ENCODE data around the gene MACO1. TPM values are rescaled to one million over a fixed set of nuclear protein-coding genes. Genes with fewer than 3 reads are reported as not detected.
"Not testable (repeated sequence)": the region's sequence is repeated elsewhere in the genome, so short reads cannot be mapped to it uniquely, and the experiment has no call there.

MACO1 gene, protein sequence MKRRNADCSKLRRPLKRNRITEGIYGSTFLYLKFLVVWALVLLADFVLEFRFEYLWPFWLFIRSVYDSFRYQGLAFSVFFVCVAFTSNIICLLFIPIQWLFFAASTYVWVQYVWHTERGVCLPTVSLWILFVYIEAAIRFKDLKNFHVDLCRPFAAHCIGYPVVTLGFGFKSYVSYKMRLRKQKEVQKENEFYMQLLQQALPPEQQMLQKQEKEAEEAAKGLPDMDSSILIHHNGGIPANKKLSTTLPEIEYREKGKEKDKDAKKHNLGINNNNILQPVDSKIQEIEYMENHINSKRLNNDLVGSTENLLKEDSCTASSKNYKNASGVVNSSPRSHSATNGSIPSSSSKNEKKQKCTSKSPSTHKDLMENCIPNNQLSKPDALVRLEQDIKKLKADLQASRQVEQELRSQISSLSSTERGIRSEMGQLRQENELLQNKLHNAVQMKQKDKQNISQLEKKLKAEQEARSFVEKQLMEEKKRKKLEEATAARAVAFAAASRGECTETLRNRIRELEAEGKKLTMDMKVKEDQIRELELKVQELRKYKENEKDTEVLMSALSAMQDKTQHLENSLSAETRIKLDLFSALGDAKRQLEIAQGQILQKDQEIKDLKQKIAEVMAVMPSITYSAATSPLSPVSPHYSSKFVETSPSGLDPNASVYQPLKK
- 12.2 and 17.9 TPM in 2 replicates for total RNA-seq (2012; rRNA removed)

DNA sequence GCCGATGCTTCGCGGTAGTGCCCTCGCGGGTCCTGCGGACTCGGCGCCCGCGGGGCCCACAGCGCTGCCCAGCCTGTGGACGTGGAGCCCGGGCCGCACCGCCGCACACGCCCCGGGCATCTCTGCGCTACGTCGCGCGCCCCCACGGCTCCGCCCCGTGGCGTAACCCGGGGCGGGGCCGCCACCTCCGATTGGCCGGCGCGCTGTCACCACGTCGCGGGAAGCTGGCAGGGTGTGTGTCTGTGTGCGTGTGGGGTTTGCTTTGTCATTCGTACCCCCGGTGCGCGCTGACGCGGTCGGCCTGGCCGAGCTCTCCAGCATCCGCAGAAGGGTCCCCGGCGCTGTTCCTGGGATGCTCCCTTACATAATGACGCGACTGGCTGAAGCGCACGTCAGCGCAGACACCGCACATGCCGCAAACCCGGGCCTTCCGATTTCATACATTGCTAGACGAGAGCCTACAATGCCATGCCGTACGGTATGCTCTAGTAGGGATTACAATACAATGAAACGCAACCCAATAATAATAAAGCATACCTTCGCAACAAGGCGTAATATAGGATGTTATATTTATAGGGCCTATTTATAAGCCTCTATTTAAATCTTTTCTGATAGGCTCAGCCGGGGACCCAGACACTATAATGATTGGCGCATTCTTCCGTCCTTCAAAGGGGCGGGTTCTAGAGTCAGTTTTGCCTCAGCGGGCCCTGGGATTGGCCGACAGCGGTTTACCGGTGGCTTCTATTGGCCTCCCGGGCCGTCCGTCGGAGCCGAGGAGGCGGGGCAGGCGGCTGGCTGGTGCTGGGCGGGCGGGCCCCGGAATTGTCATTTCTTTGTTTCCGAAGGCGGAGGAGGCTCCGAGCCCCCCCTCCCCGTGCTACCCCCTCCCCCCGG is at the start of gene MACO1:
TSS of gene MACO1 (plus strand) at position 825 of the 894 bp plus-strand sequence. CDS start 202 bp downstream, outside the sequence.
- Histone ChIP-seq H3K4me1 (ENCODE audit: control insufficient read depth, insufficient read depth, low read length) (peaks cover 32% of the 10 kb centered on the region), H3K4me3 (ENCODE audit: low read length) (peak within 1 kb of the TSS; percentile 91)

DNA sequence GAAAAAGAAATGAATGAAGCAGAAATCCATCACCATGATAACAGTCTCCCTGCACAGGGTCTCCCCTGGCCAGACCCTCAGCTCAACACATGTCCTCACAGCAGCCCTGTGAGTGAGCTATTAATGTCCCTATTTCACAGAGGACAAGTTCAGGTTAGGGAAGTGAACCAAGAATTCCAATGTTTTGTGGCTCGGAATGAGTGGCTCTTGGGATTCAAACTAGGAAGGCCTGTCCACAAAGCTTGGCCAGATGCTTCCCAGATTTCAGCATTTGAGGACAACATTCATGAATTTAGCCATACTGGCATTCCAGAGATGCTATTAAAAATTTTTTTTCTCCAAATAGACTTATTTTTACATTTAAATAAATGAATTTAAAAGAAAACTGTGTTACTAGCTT is 48.2 kb upstream of the MACO1 start:
- not testable (repeated sequence) for H3K9me3 ChIP-seq (replicated peaks; ENCODE audit: low read length); H3K4me2 ChIP-seq (ENCODE audit: low read length); H3K36me3 ChIP-seq (ENCODE audit: insufficient read depth, low read length); H3K27me3 ChIP-seq (ENCODE audit: control insufficient read depth, insufficient read depth, low read length); H3K4me3 ChIP-seq (ENCODE audit: low read length); H3K4me1 ChIP-seq (ENCODE audit: control insufficient read depth, insufficient read depth, low read length)
- peak overlapping the region; percentile 16 for H3K9ac ChIP-seq (ENCODE audit: low read depth, low read length)

More for the DNA sequence above, at the start of gene MACO1:
- H3K9me3 ChIP-seq (replicated peaks; ENCODE audit: low read length): no peaks in the 10 kb centered on the region
- H3K9ac ChIP-seq (ENCODE audit: low read depth, low read length): peak within 1 kb of the TSS; percentile 93
- no peaks in the 10 kb centered on the region for H3K36me3 ChIP-seq (ENCODE audit: insufficient read depth, low read length)
- H3K27me3 ChIP-seq (ENCODE audit: control insufficient read depth, insufficient read depth, low read length): no peaks in the 10 kb centered on the region
- H3K4me2 ChIP-seq (ENCODE audit: low read length): peak within 1 kb of the TSS; percentile 89

DNA sequence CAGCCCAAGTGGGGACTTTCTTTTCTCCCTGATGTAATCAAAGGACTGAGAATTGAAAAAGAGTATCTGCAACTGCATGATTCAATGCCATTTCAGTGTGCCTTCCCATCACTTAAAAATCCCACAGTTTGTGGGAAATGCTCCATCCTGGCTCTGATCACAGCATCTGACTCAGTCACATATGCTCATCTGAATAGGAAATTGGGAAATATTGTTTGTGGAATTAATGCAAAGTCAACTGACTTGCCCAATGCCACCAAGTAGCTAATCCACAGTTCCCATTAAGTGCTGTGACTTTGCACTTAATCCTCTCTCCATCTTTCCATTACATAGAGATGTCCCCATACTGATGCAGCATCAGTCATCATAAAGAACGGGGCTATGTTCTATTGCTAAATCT is 47.6 kb upstream of the MACO1 start:
- not testable (repeated sequence) for H3K4me3 ChIP-seq (ENCODE audit: low read length); H3K4me1 ChIP-seq (ENCODE audit: control insufficient read depth, insufficient read depth, low read length); H3K36me3 ChIP-seq (ENCODE audit: insufficient read depth, low read length); H3K9me3 ChIP-seq (replicated peaks; ENCODE audit: low read length); H3K27me3 ChIP-seq (ENCODE audit: control insufficient read depth, insufficient read depth, low read length); H3K4me2 ChIP-seq (ENCODE audit: low read length)
- H3K9ac ChIP-seq (ENCODE audit: low read depth, low read length): peak overlapping the region; percentile 16

DNA sequence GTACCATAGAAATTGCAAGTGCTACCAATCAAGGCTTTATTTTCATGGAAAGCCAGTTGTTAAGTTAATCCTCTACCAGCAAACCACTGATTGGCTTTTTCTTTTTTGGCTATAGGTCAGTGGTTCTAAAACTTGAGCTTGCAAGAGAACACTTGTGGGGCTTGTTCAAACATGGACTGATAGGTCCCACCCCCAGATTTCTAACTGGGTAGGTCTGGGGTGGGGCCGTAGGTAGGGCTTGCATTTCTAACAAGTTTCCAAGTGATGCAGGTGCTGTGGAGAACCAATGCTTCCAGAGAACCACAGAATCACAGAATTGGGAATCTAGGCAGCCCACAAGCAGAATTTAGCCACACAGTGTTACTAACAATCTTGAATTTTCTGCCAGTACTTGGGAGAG is 46.8 kb upstream of the MACO1 start:
- H3K4me2 ChIP-seq (ENCODE audit: low read length); H3K36me3 ChIP-seq (ENCODE audit: insufficient read depth, low read length); H3K4me3 ChIP-seq (ENCODE audit: low read length); H3K27me3 ChIP-seq (ENCODE audit: control insufficient read depth, insufficient read depth, low read length); H3K9me3 ChIP-seq (replicated peaks; ENCODE audit: low read length); H3K4me1 ChIP-seq (ENCODE audit: control insufficient read depth, insufficient read depth, low read length); H3K9ac ChIP-seq (ENCODE audit: low read depth, low read length): not testable (repeated sequence)

DNA sequence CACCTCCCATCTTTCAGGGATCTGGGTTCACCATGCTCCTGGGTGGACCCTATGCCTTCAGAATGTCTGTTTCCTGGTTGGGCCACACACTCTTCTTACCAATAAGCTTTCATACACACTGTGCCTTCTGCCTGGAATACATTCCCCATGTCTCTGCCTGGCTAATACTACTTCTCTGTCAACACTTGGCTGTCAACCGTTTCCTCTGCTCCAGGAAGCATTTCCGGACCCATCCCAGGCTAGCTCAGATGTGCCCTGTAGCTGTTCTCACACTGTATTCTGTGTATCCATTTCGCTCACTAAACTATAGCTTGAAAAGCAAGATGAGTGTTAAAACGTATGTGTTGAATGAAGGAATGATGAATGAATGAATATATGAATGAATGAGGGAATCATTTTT is 43.6 kb upstream of the MACO1 start:
- not testable (repeated sequence) for H3K27me3 ChIP-seq (ENCODE audit: control insufficient read depth, insufficient read depth, low read length); H3K9ac ChIP-seq (ENCODE audit: low read depth, low read length); H3K36me3 ChIP-seq (ENCODE audit: insufficient read depth, low read length); H3K4me2 ChIP-seq (ENCODE audit: low read length); H3K9me3 ChIP-seq (replicated peaks; ENCODE audit: low read length); H3K4me1 ChIP-seq (ENCODE audit: control insufficient read depth, insufficient read depth, low read length); H3K4me3 ChIP-seq (ENCODE audit: low read length)

DNA sequence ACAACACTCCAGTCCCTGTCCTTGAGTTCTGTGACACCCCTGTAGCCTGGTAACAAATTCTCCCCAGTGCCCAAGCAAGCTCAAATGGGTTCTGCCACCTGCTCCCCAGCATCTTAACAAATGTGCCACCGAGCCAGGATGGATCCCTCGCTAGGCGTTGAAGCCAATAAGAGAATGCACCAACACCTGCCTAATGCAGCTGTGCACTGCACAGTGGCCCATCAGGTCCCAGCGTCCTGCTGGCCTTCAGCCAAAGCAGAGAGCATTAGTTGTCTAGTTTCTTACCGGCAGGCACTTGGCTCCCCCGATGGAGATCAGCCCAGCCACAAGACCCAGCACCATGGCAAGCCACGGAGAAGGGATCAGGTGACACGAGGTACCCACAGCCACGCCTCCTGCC is 42.0 kb upstream of the MACO1 start:
- H3K4me2 ChIP-seq (ENCODE audit: low read length); H3K27me3 ChIP-seq (ENCODE audit: control insufficient read depth, insufficient read depth, low read length); H3K4me3 ChIP-seq (ENCODE audit: low read length); H3K9ac ChIP-seq (ENCODE audit: low read depth, low read length); H3K36me3 ChIP-seq (ENCODE audit: insufficient read depth, low read length); H3K9me3 ChIP-seq (replicated peaks; ENCODE audit: low read length); H3K4me1 ChIP-seq (ENCODE audit: control insufficient read depth, insufficient read depth, low read length): not testable (repeated sequence)

DNA sequence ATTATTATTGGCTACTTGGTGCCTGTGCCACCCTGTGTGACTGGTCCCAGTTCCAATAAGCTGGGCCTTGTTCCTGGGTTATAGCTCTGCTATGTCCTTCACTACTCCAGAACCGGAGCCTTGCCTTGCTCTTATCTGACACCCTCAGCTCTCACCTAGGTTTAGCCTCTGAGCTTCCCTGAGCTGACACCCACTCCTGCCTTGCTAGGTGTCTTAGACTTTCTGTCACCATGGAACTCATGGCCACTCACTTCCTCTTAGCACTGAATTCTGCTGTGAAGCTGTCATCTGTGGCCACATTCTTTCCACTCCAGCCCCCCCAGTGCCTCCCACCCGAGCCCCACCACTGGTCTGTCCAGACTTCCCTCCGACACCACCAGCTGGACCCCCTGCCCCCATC is 41.0 kb upstream of the MACO1 start:
- not testable (repeated sequence) for H3K4me1 ChIP-seq (ENCODE audit: control insufficient read depth, insufficient read depth, low read length); H3K9me3 ChIP-seq (replicated peaks; ENCODE audit: low read length); H3K9ac ChIP-seq (ENCODE audit: low read depth, low read length); H3K27me3 ChIP-seq (ENCODE audit: control insufficient read depth, insufficient read depth, low read length); H3K4me3 ChIP-seq (ENCODE audit: low read length); H3K36me3 ChIP-seq (ENCODE audit: insufficient read depth, low read length); H3K4me2 ChIP-seq (ENCODE audit: low read length)

DNA sequence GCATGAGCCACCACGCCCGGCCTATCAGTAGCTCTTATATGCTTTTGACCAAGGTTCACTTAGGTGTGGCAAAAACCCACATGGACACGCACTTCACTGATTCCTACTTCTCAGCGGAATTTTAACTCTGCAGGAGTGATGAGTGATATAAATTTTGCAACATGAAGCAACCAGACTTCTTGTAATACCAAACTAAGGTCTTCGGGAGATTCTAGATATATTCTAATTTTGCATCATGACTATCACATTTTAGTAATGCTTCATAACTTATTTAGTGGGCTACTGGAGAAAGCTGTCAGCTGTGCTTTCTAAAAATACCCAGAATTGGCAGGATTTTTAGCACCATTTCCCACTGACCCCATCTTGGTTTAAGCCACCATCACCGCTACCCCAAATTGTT is 37.9 kb upstream of the MACO1 start:
- no peaks in the 10 kb centered on the region for H3K9me3 ChIP-seq (replicated peaks; ENCODE audit: low read length)
- H3K9ac ChIP-seq (ENCODE audit: low read depth, low read length): no peak overlapping the region
- H3K36me3 ChIP-seq (ENCODE audit: insufficient read depth, low read length): no peaks in the 10 kb centered on the region
- H3K4me1 ChIP-seq (ENCODE audit: control insufficient read depth, insufficient read depth, low read length): no peaks in the 10 kb centered on the region
- H3K27me3 ChIP-seq (ENCODE audit: control insufficient read depth, insufficient read depth, low read length): no peaks in the 10 kb centered on the region
- H3K4me3 ChIP-seq (ENCODE audit: low read length): no peak overlapping the region
- H3K4me2 ChIP-seq (ENCODE audit: low read length): no peak overlapping the region

DNA sequence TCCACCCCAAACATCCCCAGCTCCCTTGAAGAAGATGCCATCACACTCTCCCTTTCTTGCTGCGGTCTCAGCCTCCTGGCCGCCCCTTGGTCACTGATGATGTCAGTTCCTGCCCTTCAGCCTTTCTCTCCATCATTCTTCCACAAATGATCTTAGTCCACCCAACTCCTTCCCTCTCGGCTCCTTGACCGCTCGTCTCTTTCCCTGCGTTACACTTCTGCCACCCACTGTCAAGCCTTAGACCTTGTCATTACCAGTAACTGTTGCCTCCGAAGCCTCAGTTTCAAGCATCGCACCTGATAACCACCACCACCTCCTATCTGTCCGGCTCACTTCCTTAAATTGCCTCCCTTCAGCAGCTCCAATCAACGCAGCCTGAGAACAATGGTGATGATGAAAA is 33.1 kb upstream of the MACO1 start:
- H3K4me1 ChIP-seq (ENCODE audit: control insufficient read depth, insufficient read depth, low read length): not testable (repeated sequence)

DNA sequence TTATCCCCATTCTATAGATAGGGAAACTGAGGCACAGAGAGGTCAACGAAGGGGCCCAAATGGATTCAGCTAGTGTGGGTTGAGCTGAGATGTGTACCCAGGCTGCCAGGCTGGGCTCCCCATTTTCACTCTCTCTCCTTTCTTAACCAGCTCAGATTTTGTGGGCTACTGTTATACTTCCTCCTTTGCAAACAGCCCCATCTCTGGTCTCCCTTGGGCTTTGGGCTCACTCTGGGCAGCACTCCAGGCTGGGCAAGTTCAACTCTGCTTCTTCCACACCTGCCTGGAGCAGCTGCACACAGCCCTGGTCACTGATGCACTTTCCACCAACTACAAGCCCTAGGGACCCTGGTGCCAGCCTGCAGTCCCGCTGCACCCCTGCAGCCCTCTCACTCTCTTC is 32.6 kb upstream of the MACO1 start:
- H3K4me3 ChIP-seq (ENCODE audit: low read length); H3K9ac ChIP-seq (ENCODE audit: low read depth, low read length); H3K4me2 ChIP-seq (ENCODE audit: low read length); H3K4me1 ChIP-seq (ENCODE audit: control insufficient read depth, insufficient read depth, low read length); H3K9me3 ChIP-seq (replicated peaks; ENCODE audit: low read length); H3K27me3 ChIP-seq (ENCODE audit: control insufficient read depth, insufficient read depth, low read length); H3K36me3 ChIP-seq (ENCODE audit: insufficient read depth, low read length): not testable (repeated sequence)

More for the DNA sequence above, 33.1 kb upstream of the MACO1 start:
- H3K9me3 ChIP-seq (replicated peaks; ENCODE audit: low read length); H3K9ac ChIP-seq (ENCODE audit: low read depth, low read length); H3K4me2 ChIP-seq (ENCODE audit: low read length); H3K4me3 ChIP-seq (ENCODE audit: low read length); H3K27me3 ChIP-seq (ENCODE audit: control insufficient read depth, insufficient read depth, low read length); H3K36me3 ChIP-seq (ENCODE audit: insufficient read depth, low read length): not testable (repeated sequence)

DNA sequence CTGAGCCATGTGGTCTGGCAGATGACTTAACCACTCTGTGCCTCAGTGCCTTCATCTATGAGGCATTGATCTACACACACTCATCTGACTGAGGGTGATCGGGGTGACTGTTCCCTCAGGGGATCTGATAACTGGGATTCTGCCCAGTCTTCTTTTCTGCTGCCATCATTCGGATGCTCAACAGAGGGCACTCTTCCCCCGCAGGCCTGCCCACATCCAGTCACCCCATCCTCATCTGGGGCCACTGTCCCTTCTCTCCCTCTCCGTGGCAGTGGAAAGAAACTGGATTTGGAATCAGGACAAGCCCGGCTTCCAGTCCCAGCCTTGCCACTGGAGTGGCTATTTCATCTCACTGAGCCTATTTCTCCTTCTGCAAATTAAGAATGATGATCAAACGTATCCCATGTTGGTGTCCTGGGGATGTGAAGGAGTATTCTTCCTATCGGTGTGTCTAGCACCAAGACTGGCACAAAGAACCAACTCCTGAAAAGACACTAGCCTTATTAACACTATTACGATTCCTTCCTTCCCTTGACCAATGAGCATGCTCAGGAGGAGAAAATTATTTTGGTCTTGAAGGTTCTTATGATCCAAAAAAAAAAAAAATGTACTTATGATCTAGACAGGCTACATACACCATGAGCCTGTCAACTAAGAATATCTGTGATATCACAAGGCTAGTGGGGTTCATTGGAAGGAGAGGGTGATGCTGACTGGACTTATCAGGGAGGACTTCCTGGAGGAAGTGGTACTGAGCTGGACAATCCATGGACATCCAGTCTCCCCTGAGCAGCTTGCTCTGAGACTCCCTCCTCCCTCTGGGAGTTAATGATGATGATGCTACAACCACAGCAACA is 27.5 kb upstream of the MACO1 start:
- H3K4me1 ChIP-seq (ENCODE audit: control insufficient read depth, insufficient read depth, low read length); H3K4me3 ChIP-seq (ENCODE audit: low read length); H3K27me3 ChIP-seq (ENCODE audit: control insufficient read depth, insufficient read depth, low read length); H3K36me3 ChIP-seq (ENCODE audit: insufficient read depth, low read length); H3K9ac ChIP-seq (ENCODE audit: low read depth, low read length); H3K9me3 ChIP-seq (replicated peaks; ENCODE audit: low read length); H3K4me2 ChIP-seq (ENCODE audit: low read length): not testable (repeated sequence)

All from skeletal muscle satellite cell (primary cell).